Esophagus squamous epithelium (tissue), 4 donors: ENCODE measurements around the gene SNED1.

Experiments
- CTCF ChIP-seq, 6 experiments: fragments of 450-650 bp in 4 of 6; fragments of 200-600 bp in 2 of 6; sonication (generic) in 2 of 6; IDR thresholded peaks; one replicate each; pipeline ENCODE4 v1.5.1; 2016 to 2019; ENCODE audit warnings: antibody characterized with exemption in 6 of 6, mild to moderate bottlenecking in 4 of 6, moderate library complexity in 4 of 6
- POLR2A ChIP-seq, 4 donors: fragments of 450-650 bp; IDR thresholded peaks; one replicate each; pipeline ENCODE4 v1.6.1; 2017; ENCODE audit warnings: antibody characterized with exemption in 4 of 4, mild to moderate bottlenecking in 4 of 4, moderate library complexity in 3 of 4

- TF ChIP-seq POLR2A (IDR thresholded peaks at IDR 0.05) (no peak), CTCF (IDR thresholded peaks at IDR 0.05) (no peak)
Measured at GRCh38 chr2:241094172-241094571, 95.8 kb downstream of the SNED1 start.
